NCI-H1417 (cell line): Measurements from ENCODE around the gene NOX4.
"Not testable (repeated sequence)": the region's sequence is repeated elsewhere in the genome, so short reads cannot be mapped to it uniquely, and the experiment has no call there.

Experiments
- DNase-seq, 3 experiments: peaks; one replicate each; lab custom pipeline; 2025; lab: John Stamatoyannopoulos, UW

Gene NOX4

GRCh38 chr11:89458716-89459115 is 32.5 kb downstream of the NOX4 start:
- no peak for DNase-seq

GRCh38 chr11:89457190-89457589 is 34.0 kb downstream of the NOX4 start:
- DNase-seq = no peak

GRCh38 chr11:89456681-89457080 is 34.5 kb downstream of the NOX4 start:
- no peak for DNase-seq

GRCh38 chr11:89452780-89453179 is 38.4 kb downstream of the NOX4 start:
- no peak for DNase-seq

GRCh38 chr11:89447845-89448244 is 43.3 kb downstream of the NOX4 start:
- DNase-seq = no peak

GRCh38 chr11:89443361-89444322 is 47.5 kb downstream of the NOX4 start:
- peak; percentile 7 to 46 (median 13) for DNase-seq

GRCh38 chr11:89442801-89443200 is 48.4 kb downstream of the NOX4 start:
- no peak for DNase-seq

GRCh38 chr11:89441606-89442005 is 49.6 kb downstream of the NOX4 start:
- DNase-seq = no peak

- no peak for DNase-seq
Measured at GRCh38 chr11:89437317-89437716, 53.9 kb downstream of the NOX4 start.

GRCh38 chr11:89436071-89436470 is 55.1 kb downstream of the NOX4 start:
- DNase-seq = no peak

GRCh38 chr11:89433278-89433677 is 57.9 kb downstream of the NOX4 start:
- DNase-seq = no peak

GRCh38 chr11:89432182-89432581 is 59.0 kb downstream of the NOX4 start:
- DNase-seq = not testable (repeated sequence)

- DNase-seq = not testable (repeated sequence)
Measured at GRCh38 chr11:89426501-89426900, 64.7 kb downstream of the NOX4 start.

- DNase-seq = no peak
Measured at GRCh38 chr11:89421718-89422117, 69.5 kb downstream of the NOX4 start.

- DNase-seq = no peak
Measured at GRCh38 chr11:89420981-89421380, 70.2 kb downstream of the NOX4 start.

GRCh38 chr11:89416961-89417360 is 74.2 kb downstream of the NOX4 start:
- no peak for DNase-seq

GRCh38 chr11:89411112-89411511 is 80.1 kb downstream of the NOX4 start:
- DNase-seq = not testable (repeated sequence)

GRCh38 chr11:89410666-89411065 is 80.5 kb downstream of the NOX4 start:
- DNase-seq = not testable (repeated sequence)

- DNase-seq = not testable (repeated sequence)
Measured at GRCh38 chr11:89408441-89408840, 82.7 kb downstream of the NOX4 start.

- peak in 1 of 3 experiments; percentile 45 for DNase-seq
Measured at GRCh38 chr11:89405629-89406028, 85.5 kb downstream of the NOX4 start.

- DNase-seq = not testable (repeated sequence)
Measured at GRCh38 chr11:89391654-89392053, 99.5 kb downstream of the NOX4 start.

- not testable (repeated sequence) for DNase-seq
Measured at GRCh38 chr11:89387501-89387900, 103.7 kb downstream of the NOX4 start.

- DNase-seq = not testable (repeated sequence)
Measured at GRCh38 chr11:89382986-89383385, 108.2 kb downstream of the NOX4 start.

GRCh38 chr11:89381094-89381493 is 110.1 kb downstream of the NOX4 start:
- no peak for DNase-seq
